ENCODE data around the gene MAP3K14.

- peak; percentile 46; the same call in 1 of the 2 replicates for TF ChIP-seq POLR2AphosphoS5 (IDR thresholded peaks at IDR 0.05; ENCODE audit: low read depth, low read length)
- no peak for TF ChIP-seq POLR2A (IDR thresholded peaks at IDR 0.05; ENCODE audit: low read depth, low read length)
Observed at GRCh38 chr17:45307290-45308015, 9.4 kb downstream of the MAP3K14 start.
